Glutamatergic neuron (in vitro differentiated cells): ENCODE measurements around the gene MGST2. TPM values are rescaled to one million over a fixed set of nuclear protein-coding genes. Genes with fewer than 3 reads are reported as not detected.
A peak's percentile ranks its signal among the peaks of the same experiment; 100 is the strongest.

ENCODE experiments used
- DNase-seq: peaks from one replicate; pipeline ENCODE4 v3.0.0; 2022
- H3K27ac Mint-ChIP-seq: one replicate; pipeline ENCODE4 v1.8.0; 2020; ENCODE audit warnings: mild to moderate bottlenecking, mixed read lengths, inconsistent platforms; ENCODE audit not compliant: unreplicated experiment
- H3K27me3 Mint-ChIP-seq: one replicate; pipeline ENCODE4 v1.8.0; 2020; ENCODE audit warnings: mild to moderate bottlenecking, moderate library complexity, mixed read lengths, inconsistent platforms; ENCODE audit not compliant: unreplicated experiment
- H3K36me3 Mint-ChIP-seq: one replicate; pipeline ENCODE4 v1.8.0; 2020; ENCODE audit warnings: mild to moderate bottlenecking, mixed read lengths, inconsistent platforms; ENCODE audit not compliant: unreplicated experiment
- H3K4me1 Mint-ChIP-seq: one replicate; pipeline ENCODE4 v1.8.0; 2020; ENCODE audit warnings: mild to moderate bottlenecking, low read depth, mixed read lengths, inconsistent platforms; ENCODE audit not compliant: unreplicated experiment
- H3K4me3 Mint-ChIP-seq: one replicate; pipeline ENCODE4 v1.8.0; 2020; ENCODE audit warnings: mild to moderate bottlenecking, mixed read lengths, inconsistent platforms; ENCODE audit not compliant: unreplicated experiment
- H3K9me3 Mint-ChIP-seq: one replicate; pipeline ENCODE4 v1.8.0; 2020; ENCODE audit warnings: mild to moderate bottlenecking, moderate library complexity, mixed read lengths, inconsistent platforms; ENCODE audit not compliant: unreplicated experiment
- CTCF ChIP-seq: fragments of 200-600 bp; sonication (generic); IDR thresholded peaks from one replicate; pipeline ENCODE4 v1.5.0; 2021; ENCODE audit not compliant: partially characterized antibody, unreplicated experiment
- total RNA-seq: library from RNA; stranded (reverse); fragmentation: NEBNext Ultra II Directional; extraction: Animal tissue kit (Norgen Biotek cat#: 25700); gene quantifications from one replicate; pipeline ENCODE4 v1.2.1, GENCODE V29; 2021; ENCODE audit not compliant: unreplicated experiment

MGST2 gene
- total RNA-seq, 1 donor from 2014 or later, result 6.9 TPM

DNA sequence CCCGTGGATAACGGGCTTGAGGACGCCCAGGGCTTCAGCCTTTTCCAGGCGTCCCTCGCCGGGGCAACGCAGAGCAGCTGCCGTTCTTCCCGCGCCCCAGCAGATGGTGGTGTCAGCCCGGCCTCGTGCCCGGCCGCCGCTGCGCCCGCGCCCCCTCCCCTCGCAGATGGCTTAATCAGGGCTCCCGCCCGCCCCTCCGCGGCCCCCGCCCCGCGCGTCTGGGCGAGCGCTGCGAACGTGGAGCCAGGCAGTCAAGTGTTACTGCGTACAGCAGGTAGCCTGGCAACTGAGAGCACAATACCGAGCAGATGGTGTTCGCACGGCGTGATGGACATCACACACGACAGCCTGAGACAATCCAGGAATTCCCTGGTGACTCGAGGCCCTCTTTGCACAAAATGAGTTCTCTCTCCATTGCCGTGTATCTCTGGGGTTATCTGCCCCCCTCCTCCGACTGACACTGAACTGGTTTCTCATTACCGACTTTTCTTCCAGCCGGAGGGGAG, 69.3 kb downstream of the MGST2 start:
- Mint-ChIP-seq H3K36me3 (no peaks in the 10 kb centered on the region), H3K9me3 (peaks cover 30% of the 10 kb centered on the region), H3K4me1 (peaks cover 63% of the 10 kb centered on the region), H3K27ac (peak overlapping the region; percentile 95), H3K27me3 (peaks cover 20% of the 10 kb centered on the region), H3K4me3 (peak overlapping the region; percentile 47)
- TF ChIP-seq CTCF, result no peak
- peak; percentile 97 for DNase-seq

- peak overlapping the region; percentile 79 for H3K4me3 Mint-ChIP-seq
- peak; percentile 20 for TF ChIP-seq CTCF
- no peaks in the 10 kb centered on the region for H3K36me3 Mint-ChIP-seq
- DNase-seq, result peak; percentile 83
- H3K27me3 Mint-ChIP-seq, result peaks cover 20% of the 10 kb centered on the region
- peaks cover 27% of the 10 kb centered on the region for H3K9me3 Mint-ChIP-seq
- H3K4me1 Mint-ChIP-seq, result peaks cover 63% of the 10 kb centered on the region
- peak overlapping the region; percentile 95 for H3K27ac Mint-ChIP-seq
Observed at GRCh38 chr4:139735381-139736273, 70.0 kb downstream of the MGST2 start.

DNA sequence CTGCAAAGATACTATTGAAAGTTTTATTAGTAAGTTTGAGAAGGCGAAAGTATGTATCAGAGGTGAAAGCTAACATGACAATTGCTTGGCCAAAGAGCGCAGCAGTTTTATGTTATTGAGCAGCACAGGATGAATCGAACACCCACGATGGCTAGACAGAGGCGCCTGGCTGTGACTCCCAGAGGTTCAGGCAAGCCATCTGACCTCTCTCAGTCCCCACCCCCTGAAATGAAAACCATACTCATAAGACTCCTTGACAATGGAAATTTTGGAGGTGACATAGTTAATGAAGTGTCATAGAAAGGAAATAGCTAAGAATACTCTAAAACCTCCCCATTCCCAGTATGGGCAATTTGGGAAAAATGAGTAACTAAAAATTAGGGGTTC, 70.6 kb downstream of the MGST2 start:
- peak; percentile 8 for TF ChIP-seq CTCF
- DNase-seq, result no peak
- H3K9me3 Mint-ChIP-seq, result peaks cover 28% of the 10 kb centered on the region
- peak overlapping the region; percentile 79 for H3K4me3 Mint-ChIP-seq
- peaks cover 65% of the 10 kb centered on the region for H3K4me1 Mint-ChIP-seq
- peak overlapping the region; percentile 95 for H3K27ac Mint-ChIP-seq
- peaks cover 22% of the 10 kb centered on the region for H3K27me3 Mint-ChIP-seq
- no peaks in the 10 kb centered on the region for H3K36me3 Mint-ChIP-seq

- Mint-ChIP-seq H3K27ac (peak overlapping the region; percentile 95), H3K9me3 (peaks cover 28% of the 10 kb centered on the region), H3K36me3 (no peaks in the 10 kb centered on the region), H3K4me3 (no peak overlapping the region), H3K27me3 (peaks cover 22% of the 10 kb centered on the region), H3K4me1 (peaks cover 63% of the 10 kb centered on the region)
- TF ChIP-seq CTCF, result no peak
- no peak for DNase-seq
Observed at GRCh38 chr4:139736661-139737060, 71.0 kb downstream of the MGST2 start.
